Sciatic nerve (tissue), 2 donors: ENCODE data around the gene CSK. TPM values are rescaled to one million over a fixed set of nuclear protein-coding genes. Genes with fewer than 3 reads are reported as not detected.

Experiments
- ATAC-seq: fragments of 200-7000 bp; cut with Tn5 transposase; one replicate; pipeline ENCODE4 v1.9.1; 2020; ENCODE audit warnings: mild to moderate bottlenecking, moderate library complexity
- DNase-seq: peaks from one replicate; pipeline ENCODE4 v3.0.0-alpha.2; 2020; ENCODE audit warnings: low spot score
- intact Hi-C: fragments of 100-400 bp; cut with DNase I; formaldehyde crosslinking; loops from one replicate; pipeline ENCODE4 v1.14.2; 2022
- total RNA-seq: library from RNA; stranded (reverse); fragmentation: NEBNext Ultra II Directional; extraction: Animal tissue kit (Norgen Biotek cat#: 25700); gene quantifications from one replicate; pipeline ENCODE4 v1.2.1, GENCODE V29; 2021
- donor health status: DM: no; HTN: no; CAD: no.
- donor health status: DM: no; HTN: no; CAD: no.

CSK gene
- total RNA-seq, 1 donor from 2014 or later, result 43.7 TPM

GRCh38 chr15:74794970-74795349 is 13.1 kb downstream of the CSK start:
- intact Hi-C loops, result no loop called here
- no peak for ATAC-seq

GRCh38 chr15:74795966-74796625 is 14.2 kb downstream of the CSK start:
- no peak for DNase-seq
- intact Hi-C loops, result no loop called here

More at GRCh38 chr15:74794970-74795349, 13.1 kb downstream of the CSK start:
- no peak for DNase-seq

GRCh38 chr15:74798388-74799254 is 16.7 kb downstream of the CSK start:
- intact Hi-C loops, result no loop called here
- DNase-seq (no peak), ATAC-seq (no peak)

More at GRCh38 chr15:74795966-74796625, 14.2 kb downstream of the CSK start:
- ATAC-seq, result no peak

DNA sequence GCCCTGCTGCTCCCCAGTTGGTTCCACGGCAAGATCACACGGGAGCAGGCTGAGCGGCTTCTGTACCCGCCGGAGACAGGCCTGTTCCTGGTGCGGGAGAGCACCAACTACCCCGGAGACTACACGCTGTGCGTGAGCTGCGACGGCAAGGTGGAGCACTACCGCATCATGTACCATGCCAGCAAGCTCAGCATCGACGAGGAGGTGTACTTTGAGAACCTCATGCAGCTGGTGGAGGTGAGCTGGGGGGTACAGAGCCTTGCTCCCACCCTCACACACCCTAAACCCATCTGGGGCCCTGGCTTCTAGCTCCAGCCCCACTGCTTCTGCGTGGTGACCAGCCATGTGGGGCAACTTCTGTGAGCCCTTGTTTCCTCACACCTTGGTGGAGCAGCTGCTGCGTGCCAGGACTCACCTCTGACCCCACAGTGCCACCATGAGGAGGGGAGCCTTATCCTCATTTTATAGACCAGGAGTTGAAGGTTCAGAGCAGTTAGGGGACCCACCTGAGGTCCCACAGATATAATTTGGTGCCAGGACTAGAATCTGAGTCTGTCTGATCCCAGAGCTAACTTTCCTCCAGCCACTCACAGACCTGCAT is 17.5 kb downstream of the CSK start:
- intact Hi-C loops, result no loop called here
- no peak for ATAC-seq

DNA sequence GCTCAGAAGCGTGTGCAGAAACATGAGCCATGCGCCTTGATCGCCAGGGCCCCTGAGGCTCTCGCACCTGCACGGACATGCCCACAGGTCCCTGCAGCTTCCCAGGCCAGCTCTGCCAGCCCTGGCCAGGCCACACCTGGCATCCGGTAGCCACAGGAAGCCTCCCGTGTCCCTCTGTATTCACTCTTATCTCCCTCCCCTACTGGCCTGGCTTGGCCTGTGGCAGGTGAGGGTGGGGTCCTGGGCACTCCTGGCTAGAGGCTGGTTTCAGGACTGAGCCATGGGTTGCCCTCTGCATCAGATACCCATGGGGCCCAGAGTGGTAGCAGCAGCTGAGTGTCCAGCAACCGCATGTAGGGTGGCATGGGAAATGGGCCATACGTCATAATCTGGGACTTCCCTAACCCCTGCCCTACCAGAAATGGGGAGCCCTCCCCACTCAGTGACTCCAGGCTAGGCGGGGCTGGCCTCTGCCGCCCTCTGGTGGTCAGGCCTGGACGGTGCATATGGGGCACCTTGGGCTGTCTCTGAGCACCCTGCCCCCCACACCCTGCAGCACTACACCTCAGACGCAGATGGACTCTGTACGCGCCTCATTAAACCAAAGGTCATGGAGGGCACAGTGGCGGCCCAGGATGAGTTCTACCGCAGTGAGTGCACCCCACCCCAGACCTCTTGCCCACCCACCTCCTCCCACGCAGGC is 18.1 kb downstream of the CSK start:
- ATAC-seq, result peak; percentile 91
- intact Hi-C loops, result loop anchor here (2.0 kb wide), 1 partner anchor 29 kb away; no protein-coding TSS in a partner anchor
- DNase-seq, result peak; percentile 83

More for the DNA sequence above, 17.5 kb downstream of the CSK start:
- no peak for DNase-seq

GRCh38 chr15:74800559-74801094 is 18.7 kb downstream of the CSK start:
- ATAC-seq (peak; percentile 13), DNase-seq (no peak)
- intact Hi-C loops, result loop anchor here (2.0 kb wide), 1 partner anchor 30 kb away; no protein-coding TSS in a partner anchor

DNA sequence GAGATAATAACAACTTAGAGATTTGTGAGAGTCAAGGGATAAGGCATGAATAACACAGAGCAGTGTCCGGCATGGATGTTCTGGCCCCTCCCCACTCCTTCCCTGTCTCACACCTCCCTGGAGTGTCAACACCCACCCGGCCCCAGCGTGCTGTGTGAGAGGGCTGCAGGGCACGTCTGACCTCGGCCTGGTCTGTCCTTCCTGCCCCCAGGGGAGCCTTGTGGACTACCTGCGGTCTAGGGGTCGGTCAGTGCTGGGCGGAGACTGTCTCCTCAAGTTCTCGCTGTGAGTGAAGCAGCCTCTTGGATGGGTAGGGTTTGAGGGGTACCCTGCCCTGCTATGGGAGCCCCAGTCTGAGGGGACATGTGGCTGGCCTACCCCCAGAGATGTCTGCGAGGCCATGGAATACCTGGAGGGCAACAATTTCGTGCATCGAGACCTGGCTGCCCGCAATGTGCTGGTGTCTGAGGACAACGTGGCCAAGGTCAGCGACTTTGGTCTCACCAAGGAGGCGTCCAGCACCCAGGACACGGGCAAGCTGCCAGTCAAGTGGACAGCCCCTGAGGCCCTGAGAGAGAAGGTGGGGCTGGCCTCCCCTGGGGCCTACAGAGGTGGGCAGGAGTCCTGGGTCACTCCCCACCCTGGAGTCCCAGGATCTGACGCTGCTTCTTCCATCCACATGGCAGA is 19.6 kb downstream of the CSK start:
- no peak for DNase-seq
- intact Hi-C loops, result loop anchor here (2.0 kb wide), 1 partner anchor 31 kb away; no protein-coding TSS in a partner anchor
- no peak for ATAC-seq

DNA sequence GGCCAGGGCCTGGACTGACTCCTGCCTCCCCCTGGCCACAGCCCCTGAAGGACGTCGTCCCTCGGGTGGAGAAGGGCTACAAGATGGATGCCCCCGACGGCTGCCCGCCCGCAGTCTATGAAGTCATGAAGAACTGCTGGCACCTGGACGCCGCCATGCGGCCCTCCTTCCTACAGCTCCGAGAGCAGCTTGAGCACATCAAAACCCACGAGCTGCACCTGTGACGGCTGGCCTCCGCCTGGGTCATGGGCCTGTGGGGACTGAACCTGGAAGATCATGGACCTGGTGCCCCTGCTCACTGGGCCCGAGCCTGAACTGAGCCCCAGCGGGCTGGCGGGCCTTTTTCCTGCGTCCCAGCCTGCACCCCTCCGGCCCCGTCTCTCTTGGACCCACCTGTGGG is 20.4 kb downstream of the CSK start:
- no peak for DNase-seq
- ATAC-seq, result no peak
- intact Hi-C loops, result no loop called here

GRCh38 chr15:74802862-74803447 is 21.1 kb downstream of the CSK start:
- intact Hi-C loops, result no loop called here
- no peak for ATAC-seq
- no peak for DNase-seq

DNA sequence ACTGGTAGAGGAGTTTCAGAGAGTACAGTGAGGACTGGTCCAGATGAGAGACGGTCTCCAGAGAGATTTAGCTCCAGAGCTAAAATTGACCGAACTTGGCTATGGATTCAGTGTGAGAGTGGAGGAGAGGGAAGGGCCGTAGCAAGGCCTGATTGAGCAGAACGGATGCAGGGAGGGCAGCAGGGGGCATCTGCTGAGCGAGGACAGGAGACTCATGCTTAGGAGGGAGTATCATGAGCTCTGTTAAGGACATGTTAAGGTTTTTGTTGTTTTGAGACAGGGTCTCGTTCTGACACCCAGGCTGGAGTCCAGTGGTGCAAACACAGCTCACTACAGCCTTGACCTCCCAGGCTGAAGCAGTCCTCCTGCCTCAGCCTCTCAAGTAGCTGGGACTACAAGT is 23.1 kb downstream of the CSK start:
- intact Hi-C loops, result no loop called here
- DNase-seq (no peak), ATAC-seq (no peak)

GRCh38 chr15:74807282-74807681 is 25.4 kb downstream of the CSK start:
- DNase-seq (no peak), ATAC-seq (peak; percentile 85)
- intact Hi-C loops, result no loop called here

DNA sequence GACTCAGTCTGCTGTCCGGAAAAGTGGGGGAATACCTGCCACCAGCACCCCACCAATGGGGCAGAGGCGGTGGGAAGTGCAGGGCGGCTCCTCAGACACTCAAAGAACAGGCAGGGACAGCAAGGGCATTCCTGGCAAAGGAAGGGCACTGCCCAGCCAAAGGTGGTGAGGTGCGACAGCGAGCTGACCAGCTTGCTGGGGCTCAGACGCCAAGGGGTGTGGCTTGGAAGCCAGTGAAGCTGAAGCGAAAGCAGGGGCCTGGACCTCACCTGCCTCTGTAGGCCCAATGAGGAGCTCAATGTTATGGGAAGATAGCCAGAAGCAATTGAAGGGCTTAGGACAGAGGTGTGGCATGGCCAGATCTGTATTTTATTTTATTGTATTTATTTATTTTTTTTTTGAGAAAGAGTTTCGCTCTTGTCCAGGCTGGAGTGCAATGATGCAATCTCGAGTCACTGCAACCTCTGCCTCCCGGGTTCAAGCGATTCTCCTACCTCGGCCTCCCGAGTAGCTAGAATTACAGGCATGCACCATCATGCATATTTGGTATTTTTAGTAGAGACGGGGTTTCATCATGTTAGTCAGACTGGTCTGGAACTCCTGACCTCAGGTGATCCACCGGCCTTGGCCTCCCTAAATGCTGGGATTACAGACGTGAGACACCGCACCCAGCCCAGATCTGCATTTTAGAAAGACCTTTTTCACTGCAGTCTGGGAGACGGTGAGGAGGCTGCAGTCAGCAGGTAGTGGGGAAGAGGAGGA is 26.4 kb downstream of the CSK start:
- intact Hi-C loops, result no loop called here
- ATAC-seq, result no peak
- DNase-seq, result no peak

DNA sequence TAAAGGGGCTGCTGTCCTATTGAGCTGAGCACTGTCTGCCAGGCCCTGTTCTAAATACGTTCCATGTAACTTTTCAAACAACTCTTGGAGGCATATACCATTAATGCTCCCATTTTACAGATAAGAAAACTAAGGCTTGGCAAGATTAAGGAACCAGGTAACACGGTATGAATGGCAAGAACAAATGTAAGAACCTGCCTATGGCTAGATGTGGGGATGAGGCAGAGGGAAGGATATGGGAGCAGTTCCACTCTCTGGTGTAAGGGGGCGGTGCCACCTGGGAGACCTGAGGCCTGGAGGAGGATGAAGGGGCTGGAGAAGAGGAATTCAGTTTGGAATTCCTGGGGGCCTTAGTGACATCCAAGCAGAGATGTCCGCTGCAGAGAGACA is 27.0 kb downstream of the CSK start:
- intact Hi-C loops, result no loop called here

DNA sequence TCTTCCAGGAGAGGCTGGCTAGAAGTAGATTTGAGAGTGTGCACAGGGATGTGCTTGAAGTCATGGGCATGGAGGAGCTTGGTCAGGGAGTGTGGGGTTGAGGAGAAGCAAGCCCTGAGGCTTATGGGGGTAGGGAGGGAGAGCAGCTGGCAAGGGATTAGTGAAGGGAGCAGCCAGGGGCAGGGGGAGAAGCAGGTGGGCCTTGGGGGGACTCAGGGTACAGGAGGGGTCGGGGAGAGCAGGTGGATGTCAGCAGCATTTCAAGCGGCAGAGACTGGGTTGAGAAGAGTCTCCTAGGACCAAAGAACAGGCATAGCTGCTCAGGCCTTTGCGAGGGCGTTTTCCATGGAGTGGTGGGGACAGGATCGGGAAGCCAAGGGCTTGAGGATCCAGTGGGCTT is 27.4 kb downstream of the CSK start:
- ATAC-seq (no peak), DNase-seq (no peak)
- intact Hi-C loops, result no loop called here

More for the DNA sequence above, 27.0 kb downstream of the CSK start:
- ATAC-seq, result no peak
- DNase-seq, result no peak

- intact Hi-C loops, result no loop called here
- ATAC-seq (no peak), DNase-seq (no peak)
Observed at GRCh38 chr15:74809956-74810355, 28.1 kb downstream of the CSK start.

DNA sequence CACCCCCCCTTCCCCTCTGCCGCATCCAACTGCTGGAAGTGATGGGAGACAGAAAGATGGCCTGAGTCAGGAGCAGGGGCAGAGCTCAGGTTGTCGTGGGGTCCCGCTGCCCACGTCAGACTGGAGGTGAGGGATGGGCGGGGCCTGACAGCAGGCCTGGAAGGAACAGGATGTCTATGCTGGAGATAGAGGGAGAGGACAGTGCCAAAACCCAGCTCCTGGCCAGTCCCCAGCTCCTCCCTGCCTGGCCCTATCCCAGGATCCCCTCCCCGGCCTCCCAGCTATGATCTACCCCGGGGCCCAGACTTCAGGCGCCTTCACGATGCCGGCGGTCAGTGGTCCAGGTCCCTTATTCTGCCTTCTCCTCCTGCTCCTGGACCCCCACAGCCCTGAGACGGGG is 30.7 kb downstream of the CSK start, which contains the start of gene LMAN1L:
Gene LMAN1L (plus strand): TSS at position 303 of the 400 bp plus-strand sequence. CDS start 20 bp downstream, at position 323.
- intact Hi-C loops, result no loop called here
- DNase-seq (no peak), ATAC-seq (no peak)
